GM20000 (cell line): ENCODE measurements around the gene PIH1D2.
"Not testable (repeated sequence)": the region's sequence is repeated elsewhere in the genome, so short reads cannot be mapped to it uniquely, and the experiment has no call there.

ENCODE experiments used
- DNase-seq: peaks from one replicate; pipeline ENCODE4 v3.0.0; 2012; ENCODE audit warnings: low spot score
- TF ChIP-seq, protein P1 (sequence below): IDR thresholded peaks from 2 replicates; pipeline ENCODE4 v1.5.1; 2012; ENCODE audit warnings: mild to moderate bottlenecking, control low read depth; ENCODE audit errors: extremely low read depth, missing control alignments

Gene PIH1D2

DNA sequence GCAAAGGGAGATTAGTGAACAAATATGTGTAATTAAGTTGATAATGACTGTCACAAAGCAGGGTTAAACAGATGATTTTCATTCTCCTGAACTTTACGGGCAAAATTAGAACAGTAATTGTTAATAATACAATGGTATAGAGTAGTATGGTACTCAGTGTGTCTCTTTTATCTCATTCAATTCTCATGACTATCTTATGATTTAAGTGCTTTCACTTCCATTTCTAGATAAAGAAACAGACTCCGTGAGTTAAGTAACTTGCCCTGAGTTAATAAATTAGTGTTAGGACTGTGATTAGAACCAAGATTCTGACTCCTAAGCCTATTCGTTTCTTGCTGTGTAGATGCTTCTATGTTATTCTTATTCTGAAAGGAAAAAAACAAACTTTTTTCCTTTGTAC lies 22.0 kb downstream of the PIH1D2 start:
- TF ChIP-seq, protein P1, sequence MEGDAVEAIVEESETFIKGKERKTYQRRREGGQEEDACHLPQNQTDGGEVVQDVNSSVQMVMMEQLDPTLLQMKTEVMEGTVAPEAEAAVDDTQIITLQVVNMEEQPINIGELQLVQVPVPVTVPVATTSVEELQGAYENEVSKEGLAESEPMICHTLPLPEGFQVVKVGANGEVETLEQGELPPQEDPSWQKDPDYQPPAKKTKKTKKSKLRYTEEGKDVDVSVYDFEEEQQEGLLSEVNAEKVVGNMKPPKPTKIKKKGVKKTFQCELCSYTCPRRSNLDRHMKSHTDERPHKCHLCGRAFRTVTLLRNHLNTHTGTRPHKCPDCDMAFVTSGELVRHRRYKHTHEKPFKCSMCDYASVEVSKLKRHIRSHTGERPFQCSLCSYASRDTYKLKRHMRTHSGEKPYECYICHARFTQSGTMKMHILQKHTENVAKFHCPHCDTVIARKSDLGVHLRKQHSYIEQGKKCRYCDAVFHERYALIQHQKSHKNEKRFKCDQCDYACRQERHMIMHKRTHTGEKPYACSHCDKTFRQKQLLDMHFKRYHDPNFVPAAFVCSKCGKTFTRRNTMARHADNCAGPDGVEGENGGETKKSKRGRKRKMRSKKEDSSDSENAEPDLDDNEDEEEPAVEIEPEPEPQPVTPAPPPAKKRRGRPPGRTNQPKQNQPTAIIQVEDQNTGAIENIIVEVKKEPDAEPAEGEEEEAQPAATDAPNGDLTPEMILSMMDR = no peak
- DNase-seq = peak; percentile 20

DNA sequence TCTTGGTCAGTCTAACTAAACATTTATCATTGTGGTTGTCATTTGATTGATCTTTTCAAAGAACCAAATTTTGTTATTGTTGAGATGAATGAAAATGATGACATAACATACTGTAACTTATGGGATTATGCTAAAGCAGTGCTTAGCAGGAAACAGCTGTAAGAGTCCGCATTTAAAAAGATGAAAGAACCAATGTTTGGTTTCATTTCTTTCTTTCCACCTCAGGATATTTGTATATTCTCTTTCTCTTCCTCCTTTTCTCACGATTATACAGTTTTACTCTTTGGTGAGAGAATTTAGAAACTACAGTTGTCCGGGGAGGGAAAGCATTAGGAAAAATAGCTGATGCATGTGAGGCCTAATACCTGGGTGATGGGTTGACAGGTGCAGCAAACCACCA lies 23.1 kb downstream of the PIH1D2 start:
- peak; percentile 28 for DNase-seq
- TF ChIP-seq, protein P1 = no peak

DNA sequence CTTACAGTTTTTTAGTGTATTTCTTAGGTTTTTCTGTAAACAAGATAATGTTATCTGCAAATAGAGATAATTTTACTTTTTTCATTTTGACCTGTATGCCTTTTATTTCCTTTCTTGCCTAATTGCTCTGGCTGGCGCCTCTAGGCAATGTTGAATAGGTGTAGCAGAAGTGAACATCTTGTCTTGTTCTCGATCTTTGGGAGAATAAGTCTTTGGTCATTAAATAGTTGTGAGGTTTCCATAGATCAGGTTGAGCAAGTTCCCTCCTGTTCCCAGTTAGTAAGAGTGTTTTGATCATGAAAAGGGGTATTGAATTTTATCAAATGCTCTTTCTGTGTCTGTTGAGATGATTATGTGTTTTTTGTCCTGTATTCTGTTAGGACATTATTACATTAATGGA lies 24.0 kb downstream of the PIH1D2 start:
- no peak for DNase-seq
- TF ChIP-seq, protein P1 = no peak

- not testable (repeated sequence) for DNase-seq
These were observed 25.6 kb downstream of the PIH1D2 start for GRCh38 chr11:112048256-112048655.

GRCh38 chr11:112046647-112047046 lies 27.2 kb downstream of the PIH1D2 start:
- DNase-seq = not testable (repeated sequence)

GRCh38 chr11:112044961-112045360 lies 28.9 kb downstream of the PIH1D2 start:
- TF ChIP-seq, protein P1 = no peak
- DNase-seq = no peak

DNA sequence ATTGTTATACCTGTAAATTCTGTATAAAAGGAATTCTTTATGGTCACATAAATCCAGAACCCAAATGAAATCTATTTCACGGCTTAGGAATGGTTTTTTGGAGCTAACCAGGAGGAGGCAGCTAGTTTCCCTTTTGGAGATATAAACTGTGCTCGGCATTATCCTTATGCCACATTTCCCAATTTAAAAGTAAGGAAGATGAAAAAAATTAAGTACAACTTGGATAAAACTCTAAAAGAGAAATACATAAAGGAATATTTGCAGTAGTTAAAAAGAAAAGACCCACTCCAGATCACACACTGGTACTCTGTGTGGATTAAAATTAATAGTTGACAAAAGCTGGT lies 30.9 kb downstream of the PIH1D2 start:
- TF ChIP-seq, protein P1 = no peak
- no peak for DNase-seq

- DNase-seq = no peak
These were observed 31.5 kb downstream of the PIH1D2 start for GRCh38 chr11:112042161-112042960.

More at GRCh38 chr11:112042161-112042960, 31.5 kb downstream of the PIH1D2 start:
- TF ChIP-seq, protein P1 = no peak
